Sigmoid colon (tissue), 4 donors: ENCODE data around the gene ELP2.

Experiments
- CTCF ChIP-seq, 4 experiments: fragments of 450-650 bp in 3 of 4; fragments of 200-600 bp in 1 of 4; IDR thresholded peaks; one replicate each; pipeline ENCODE4 v1.5.1; 2016 to 2019; ENCODE audit warnings: antibody characterized with exemption in 4 of 4, mild to moderate bottlenecking in 3 of 4, moderate library complexity in 2 of 4
- EP300 ChIP-seq, 4 donors: sonication (generic); formaldehyde crosslinking; IDR thresholded peaks; one replicate each; pipeline ENCODE4 v1.6.1; 2017; ENCODE audit warnings: antibody characterized with exemption in 4 of 4

- no peak for TF ChIP-seq EP300 (IDR thresholded peaks at IDR 0.05)
- no peak for TF ChIP-seq CTCF (IDR thresholded peaks at IDR 0.05)
Measured at GRCh38 chr18:36186461-36187192, 56.9 kb downstream of the ELP2 start.
